Neuronal stem cell (in vitro differentiated cells): ENCODE results near the gene FANCG. TPM values are rescaled to one million over a fixed set of nuclear protein-coding genes. Genes with fewer than 3 reads are reported as not detected.

Experiments used
- DNase-seq: peaks from one replicate; pipeline ENCODE4 v3.0.0-alpha.2; 2013; ENCODE audit warnings: low spot score
- H2AFZ ChIP-seq: one replicate; pipeline ENCODE4 v1.6.1; 2013; ENCODE audit warnings: mild to moderate bottlenecking, low read length, inconsistent platforms
- H2AK5ac ChIP-seq: 2 replicates; pipeline ENCODE4 v1.6.1; 2013; ENCODE audit warnings: low read depth, mild to moderate bottlenecking, inconsistent platforms, low read length, moderate library complexity, mixed read lengths
- H2BK120ac ChIP-seq: 2 replicates; pipeline ENCODE4 v1.6.1; 2013; ENCODE audit warnings: low read depth, mild to moderate bottlenecking, inconsistent platforms, low read length, moderate library complexity, mixed read lengths
- H2BK12ac ChIP-seq: one replicate; pipeline ENCODE4 v1.6.1; 2013; ENCODE audit warnings: low read length, inconsistent platforms
- H2BK15ac ChIP-seq: 2 replicates; pipeline ENCODE4 v1.6.1; 2013; ENCODE audit warnings: mild to moderate bottlenecking, low read length, inconsistent platforms, mixed read lengths
- H2BK5ac ChIP-seq: one replicate; pipeline ENCODE4 v1.6.1; 2013; ENCODE audit warnings: inconsistent platforms, mild to moderate bottlenecking, low read length, moderate library complexity
- H3K14ac ChIP-seq: one replicate; pipeline ENCODE4 v1.6.1; 2013; ENCODE audit warnings: low read length, inconsistent platforms
- H3K18ac ChIP-seq: 2 replicates; pipeline ENCODE4 v1.6.1; 2013; ENCODE audit warnings: low read length, inconsistent platforms
- H3K23ac ChIP-seq: 2 replicates; pipeline ENCODE4 v1.6.1; 2013; ENCODE audit warnings: low read depth, mild to moderate bottlenecking, mixed read lengths, low read length, inconsistent platforms; ENCODE audit not compliant: poor library complexity
- H3K27ac ChIP-seq: replicated peaks from 3 replicates; pipeline ENCODE4 v1.5.1; 2013; ENCODE audit warnings: low read length, inconsistent platforms
- H3K27me3 ChIP-seq, 3 experiments: 2 replicates each; pipeline ENCODE4 v1.6.1; 2013; ENCODE audit warnings: low read length in 3 of 3, mild to moderate bottlenecking in 2 of 3, inconsistent platforms in 1 of 3, low read depth in 1 of 3, mixed read lengths in 1 of 3, moderate library complexity in 1 of 3; ENCODE audit not compliant: control insufficient read depth in 3 of 3, insufficient read depth in 3 of 3
- H3K36me3 ChIP-seq, 2 donors: replicated peaks in 1 of 2; 2 replicates each; pipeline ENCODE4 v1.6.1; 2013; ENCODE audit warnings: low read length in 2 of 2; ENCODE audit not compliant: control insufficient read depth in 2 of 2, insufficient read depth in 2 of 2
- H3K4ac ChIP-seq: 2 replicates; pipeline ENCODE4 v1.6.1; 2013; ENCODE audit warnings: inconsistent platforms, mild to moderate bottlenecking, low read length, moderate library complexity
- H3K4me1 ChIP-seq, 2 donors: 1 replicate in 1 of 2; 2 replicates in 1 of 2; pipeline ENCODE4 v1.6.1; 2013; ENCODE audit warnings: low read length in 2 of 2, low read depth in 1 of 2; ENCODE audit not compliant: control insufficient read depth in 2 of 2, insufficient read depth in 1 of 2
- H3K4me2 ChIP-seq: one replicate; pipeline ENCODE4 v1.6.1; 2013; ENCODE audit warnings: mild to moderate bottlenecking, low read length, inconsistent platforms; ENCODE audit not compliant: insufficient read depth, poor library complexity, severe bottlenecking
- H3K4me3 ChIP-seq, 2 donors: 2 replicates each; pipeline ENCODE4 v1.5.1; 2013; ENCODE audit warnings: low read length in 2 of 2, mild to moderate bottlenecking in 2 of 2, inconsistent platforms in 1 of 2, moderate library complexity in 1 of 2
- H3K79me1 ChIP-seq: one replicate; pipeline ENCODE4 v1.6.1; 2013; ENCODE audit warnings: low read depth, mild to moderate bottlenecking, inconsistent platforms, low read length, moderate library complexity
- H3K9ac ChIP-seq: one replicate; pipeline ENCODE4 v1.6.1; 2013; ENCODE audit warnings: mild to moderate bottlenecking, low read depth, low read length, inconsistent platforms; ENCODE audit not compliant: poor library complexity
- H3K9me3 ChIP-seq, 2 donors: replicated peaks in 1 of 2; 2 replicates each; pipeline versions ENCODE3 to v1.6.1; 2013; ENCODE audit warnings: low read length in 2 of 2, mild to moderate bottlenecking in 2 of 2, inconsistent platforms in 1 of 2, low read depth in 1 of 2, mixed read lengths in 1 of 2, moderate library complexity in 1 of 2; ENCODE audit not compliant: control insufficient read depth in 2 of 2, insufficient read depth in 1 of 2
- H4K8ac ChIP-seq: one replicate; pipeline ENCODE4 v1.6.1; 2013; ENCODE audit warnings: low read depth, mild to moderate bottlenecking, inconsistent platforms, low read length, moderate library complexity
- H4K91ac ChIP-seq: one replicate; pipeline ENCODE4 v1.6.1; 2013; ENCODE audit warnings: low read length, low read depth, mild to moderate bottlenecking, inconsistent platforms; ENCODE audit not compliant: poor library complexity
- WGBS, 2 donors: extraction: QIAGEN DNeasy Blood & Tissue Kit; methylation state at CpG; one replicate each; pipeline ENCODE4 v1.1.7; 2013; ENCODE audit warnings: missing lambda C conversion rate in 2 of 2, mixed read lengths in 1 of 2; ENCODE audit not compliant: insufficient read length in 2 of 2, insufficient replicate concordance in 1 of 2; ENCODE audit errors: extremely low coverage in 2 of 2; 5-methylcytosine and 5-hydroxymethylcytosine counted together
- polyA plus RNA-seq, 2 experiments: library from polyadenylated mRNA; stranded (reverse); fragments of 200-250 nt; gene quantifications; one replicate each; pipeline ENCODE4 v1.2.3, GENCODE V29; 2013

The FANCG gene
- polyA plus RNA-seq (2013, experiment 1 of 2): 61.9 TPM
- 57.5 TPM for polyA plus RNA-seq (2013, experiment 2 of 2)

DNA sequence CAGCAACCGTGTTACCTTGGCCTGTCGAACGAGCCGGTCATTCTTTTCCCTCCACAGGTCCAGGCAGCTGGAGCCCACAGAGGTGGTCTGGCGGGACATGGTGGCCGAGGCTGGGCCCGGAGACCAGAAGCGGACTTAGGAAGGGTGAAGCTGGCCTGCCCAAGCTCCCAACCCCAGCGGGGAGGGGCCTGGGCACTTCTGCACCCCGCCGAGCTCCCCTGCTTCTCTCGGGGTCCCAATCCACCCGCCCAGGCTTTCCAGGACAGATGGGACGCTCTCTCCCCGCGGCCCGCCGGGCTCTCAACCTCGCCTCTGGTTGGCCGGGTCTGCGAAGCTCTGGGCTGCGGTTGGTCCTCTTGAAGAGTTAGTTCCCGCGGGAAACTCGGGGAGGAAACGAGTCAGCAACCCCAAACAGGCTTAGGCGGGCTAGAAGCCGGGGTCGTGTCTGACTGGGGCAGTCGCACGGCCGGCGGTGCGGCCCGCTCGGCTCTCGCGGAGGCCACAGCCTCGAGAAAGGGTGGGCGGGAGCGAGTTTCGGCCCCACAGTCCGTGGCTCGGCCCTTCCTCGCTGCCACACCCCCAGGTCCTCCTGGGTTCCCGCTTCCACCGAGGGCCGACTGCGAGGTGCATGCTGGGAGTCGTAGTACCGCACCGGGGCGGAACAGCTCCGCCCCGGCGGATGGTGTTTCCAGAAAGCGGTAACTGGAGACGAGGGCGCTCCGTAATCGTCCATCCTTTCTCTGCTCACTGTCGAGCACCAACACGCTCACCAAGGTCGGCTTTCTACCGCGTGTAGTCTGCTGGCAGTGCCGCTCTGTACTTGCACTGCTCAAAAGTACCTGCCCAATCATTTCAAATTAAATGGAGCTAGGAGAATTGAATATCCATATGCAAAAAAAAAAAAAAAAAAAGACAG, at the start of gene FANCG:
Gene FANCG (minus strand): TSS at position 517 of the 916 bp plus-strand sequence. CDS start 418 bp downstream, at position 99.
- Histone ChIP-seq H3K79me1 (peaks cover 16% of the 10 kb centered on the region), H3K9ac (peak within 1 kb of the TSS; percentile 97), H3K27ac (peak within 1 kb of the TSS; percentile 83), H4K8ac (no peak within 1 kb of the TSS), H2BK15ac (peak within 1 kb of the TSS; percentile 79), H3K27me3 (no peaks in the 10 kb centered on the region), H3K18ac (peak within 1 kb of the TSS; percentile 98), H3K9me3 (no peaks in the 10 kb centered on the region), H3K36me3 (peaks cover 23 to 39% of the 10 kb centered on the region in 2 donors), H4K91ac (no peak within 1 kb of the TSS), H2BK12ac (no peak within 1 kb of the TSS), H3K23ac (peak within 1 kb of the TSS; percentile 97), H3K4me2 (peak within 1 kb of the TSS; percentile 93), H2AFZ (peak within 1 kb of the TSS; percentile 95), H2BK5ac (peak within 1 kb of the TSS; percentile 78), H2AK5ac (no peak within 1 kb of the TSS), H3K14ac (no peak within 1 kb of the TSS), H3K4me3 (peak within 1 kb of the TSS; percentile 86 to 87), H2BK120ac (no peak within 1 kb of the TSS), H3K4me1 (peaks cover 9 to 17% of the 10 kb centered on the region in 2 donors), H3K4ac (no peak within 1 kb of the TSS)
- peak; percentile 89 for DNase-seq
- no CpG with 5 or more reads among the region's 67 CpGs for WGBS, 2 donors

DNA sequence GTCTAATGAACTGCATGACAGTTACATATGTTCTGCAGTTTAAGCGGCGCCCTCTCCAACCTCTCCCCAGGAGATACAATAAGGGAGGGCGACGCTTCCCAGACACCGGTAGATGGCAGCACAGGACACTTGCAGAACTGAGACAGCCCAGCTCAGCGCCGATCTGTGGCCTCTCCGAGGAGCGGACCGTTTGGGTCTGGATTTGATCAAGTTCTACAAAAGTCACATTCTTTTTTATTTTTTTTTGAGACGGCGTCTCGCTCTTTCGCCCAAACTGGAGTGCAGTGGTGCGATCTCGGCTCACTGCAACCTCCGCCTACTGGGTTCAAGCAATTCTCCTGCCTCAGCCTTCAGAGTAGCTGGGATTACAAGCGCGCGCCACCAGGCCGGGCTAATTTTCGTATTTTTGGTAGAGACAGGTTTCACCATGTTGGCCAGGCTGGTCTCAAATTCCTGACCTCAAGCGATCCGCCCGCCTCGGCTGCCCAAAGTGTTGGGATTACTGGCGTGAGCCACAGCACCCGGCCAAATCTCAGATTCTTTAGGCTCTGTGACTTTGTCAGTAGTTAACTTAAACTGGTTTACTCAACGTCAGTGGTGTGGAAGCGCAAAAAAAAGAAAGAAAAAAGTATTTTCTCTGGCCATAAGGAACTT, 37.3 kb upstream of the FANCG start:
- WGBS, 2 donors: no CpG with 5 or more reads among the region's 30 CpGs
- Histone ChIP-seq H2BK5ac (no peak overlapping the region), H3K23ac (no peak overlapping the region), H2AFZ (peak overlapping the region; percentile 81), H3K9me3 (no peaks in the 10 kb centered on the region), H2BK12ac (no peak overlapping the region), H3K4me2 (peak overlapping the region; percentile 92), H3K18ac (no peak overlapping the region), H4K8ac (no peak overlapping the region), H3K4me3 (peak overlapping the region in 1 of 2 donors; percentile 42), H3K14ac (no peak overlapping the region), H2BK120ac (no peak overlapping the region), H3K79me1 (peaks cover 3% of the 10 kb centered on the region), H3K27me3 (peaks cover 0 to 3% (median 0%) of the 10 kb centered on the region in 3 experiments), H3K9ac (no peak overlapping the region), H3K27ac (no peak overlapping the region), H2AK5ac (no peak overlapping the region), H3K4me1 (peaks cover 18 to 19% of the 10 kb centered on the region in 2 donors), H2BK15ac (no peak overlapping the region), H3K4ac (no peak overlapping the region), H4K91ac (no peak overlapping the region), H3K36me3 (no peaks in the 10 kb centered on the region)
- peak; percentile 91 for DNase-seq

GRCh38 chr9:35116539-35116897, 36.8 kb upstream of the FANCG start:
- no peak overlapping the region for H2BK120ac ChIP-seq
- no CpG with 5 or more reads among the region's 12 CpGs for WGBS, 2 donors

More at GRCh38 chr9:35116539-35116897, 36.8 kb upstream of the FANCG start:
- H2AFZ ChIP-seq: peak overlapping the region; percentile 81
- H3K9ac ChIP-seq: peak overlapping the region; percentile 75
- no peaks in the 10 kb centered on the region for H3K9me3 ChIP-seq
- peaks cover 0 to 3% (median 0%) of the 10 kb centered on the region in 3 experiments for H3K27me3 ChIP-seq
- no peak overlapping the region for H4K8ac ChIP-seq
- H2BK5ac ChIP-seq: no peak overlapping the region
- no peak overlapping the region for H2BK12ac ChIP-seq
- peaks cover 21 to 22% of the 10 kb centered on the region in 2 donors for H3K4me1 ChIP-seq
- no peak overlapping the region for H2AK5ac ChIP-seq
- no peak overlapping the region for H3K14ac ChIP-seq
- peaks cover 3% of the 10 kb centered on the region for H3K79me1 ChIP-seq
- H3K36me3 ChIP-seq: no peaks in the 10 kb centered on the region
- H3K4me2 ChIP-seq: peak overlapping the region; percentile 92
- no peak overlapping the region for H3K27ac ChIP-seq
- H2BK15ac ChIP-seq: no peak overlapping the region
- no peak overlapping the region for H3K23ac ChIP-seq
- no peak overlapping the region for H3K4ac ChIP-seq
- no peak overlapping the region for H3K18ac ChIP-seq
- H4K91ac ChIP-seq: no peak overlapping the region
- DNase-seq: peak; percentile 43
- H3K4me3 ChIP-seq: peak overlapping the region; percentile 42 to 76
